GM10266 (cell line): ENCODE results near the gene ALAS2.

ENCODE experiments used
- DNase-seq: peaks from one replicate; pipeline ENCODE4 v3.0.0; 2012; ENCODE audit errors: extremely low spot score
- TF ChIP-seq, protein P1 (sequence below): IDR thresholded peaks from 2 replicates; pipeline ENCODE4 v1.5.1; 2012; ENCODE audit warnings: mild to moderate bottlenecking, low read depth; ENCODE audit not compliant: control insufficient read depth, insufficient read depth; ENCODE audit errors: missing control alignments

Gene ALAS2

GRCh38 chrX:55014897-55015299 is 15.9 kb downstream of the ALAS2 start:
- DNase-seq = no peak
- TF ChIP-seq, protein P1, sequence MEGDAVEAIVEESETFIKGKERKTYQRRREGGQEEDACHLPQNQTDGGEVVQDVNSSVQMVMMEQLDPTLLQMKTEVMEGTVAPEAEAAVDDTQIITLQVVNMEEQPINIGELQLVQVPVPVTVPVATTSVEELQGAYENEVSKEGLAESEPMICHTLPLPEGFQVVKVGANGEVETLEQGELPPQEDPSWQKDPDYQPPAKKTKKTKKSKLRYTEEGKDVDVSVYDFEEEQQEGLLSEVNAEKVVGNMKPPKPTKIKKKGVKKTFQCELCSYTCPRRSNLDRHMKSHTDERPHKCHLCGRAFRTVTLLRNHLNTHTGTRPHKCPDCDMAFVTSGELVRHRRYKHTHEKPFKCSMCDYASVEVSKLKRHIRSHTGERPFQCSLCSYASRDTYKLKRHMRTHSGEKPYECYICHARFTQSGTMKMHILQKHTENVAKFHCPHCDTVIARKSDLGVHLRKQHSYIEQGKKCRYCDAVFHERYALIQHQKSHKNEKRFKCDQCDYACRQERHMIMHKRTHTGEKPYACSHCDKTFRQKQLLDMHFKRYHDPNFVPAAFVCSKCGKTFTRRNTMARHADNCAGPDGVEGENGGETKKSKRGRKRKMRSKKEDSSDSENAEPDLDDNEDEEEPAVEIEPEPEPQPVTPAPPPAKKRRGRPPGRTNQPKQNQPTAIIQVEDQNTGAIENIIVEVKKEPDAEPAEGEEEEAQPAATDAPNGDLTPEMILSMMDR = no peak

GRCh38 chrX:55011294-55011693 is 19.5 kb downstream of the ALAS2 start:
- DNase-seq = no peak
- TF ChIP-seq, protein P1 = no peak

- peak; percentile 3 for DNase-seq
- TF ChIP-seq, protein P1 = no peak
Observed at GRCh38 chrX:55008571-55009358, 22.0 kb downstream of the ALAS2 start.

GRCh38 chrX:55007656-55008055 is 23.1 kb downstream of the ALAS2 start:
- TF ChIP-seq, protein P1 = no peak
- no peak for DNase-seq

DNA sequence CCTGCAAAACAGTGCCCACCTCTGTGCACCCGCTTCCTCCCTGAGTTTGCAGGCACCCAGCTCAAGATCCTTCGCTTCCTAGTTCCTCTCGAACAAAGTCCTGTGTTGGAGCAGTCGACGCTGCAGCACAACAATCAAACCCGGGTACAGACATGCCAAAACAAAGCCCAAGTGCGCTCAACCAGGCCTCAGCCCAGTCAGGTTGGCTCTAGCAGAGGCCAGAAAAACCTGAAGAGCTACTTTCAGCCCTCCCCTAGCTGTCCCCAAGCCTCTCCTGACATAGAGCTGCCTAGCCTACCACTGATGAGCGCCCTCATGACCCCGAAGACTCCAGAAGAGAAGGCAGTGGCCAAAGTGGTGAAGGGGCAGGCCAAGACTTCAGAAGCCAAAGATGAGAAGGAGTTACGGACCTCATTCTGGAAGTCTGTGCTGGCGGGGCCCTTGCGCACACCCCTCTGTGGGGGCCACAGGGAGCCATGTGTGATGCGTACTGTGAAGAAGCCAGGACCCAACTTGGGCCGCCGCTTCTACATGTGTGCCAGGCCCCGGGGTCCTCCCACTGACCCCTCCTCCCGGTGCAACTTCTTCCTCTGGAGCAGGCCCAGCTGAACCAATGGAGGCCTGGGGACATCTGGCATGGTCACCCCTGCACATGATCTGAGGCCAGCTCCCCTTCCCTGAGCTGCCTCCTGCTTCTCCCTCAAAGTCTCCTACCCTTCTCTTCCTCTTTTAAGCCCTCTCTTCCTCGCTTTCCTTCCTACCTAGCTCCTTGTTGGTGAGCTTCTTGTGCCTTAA is 23.8 kb downstream of the ALAS2 start:
- TF ChIP-seq, protein P1 = no peak

DNA sequence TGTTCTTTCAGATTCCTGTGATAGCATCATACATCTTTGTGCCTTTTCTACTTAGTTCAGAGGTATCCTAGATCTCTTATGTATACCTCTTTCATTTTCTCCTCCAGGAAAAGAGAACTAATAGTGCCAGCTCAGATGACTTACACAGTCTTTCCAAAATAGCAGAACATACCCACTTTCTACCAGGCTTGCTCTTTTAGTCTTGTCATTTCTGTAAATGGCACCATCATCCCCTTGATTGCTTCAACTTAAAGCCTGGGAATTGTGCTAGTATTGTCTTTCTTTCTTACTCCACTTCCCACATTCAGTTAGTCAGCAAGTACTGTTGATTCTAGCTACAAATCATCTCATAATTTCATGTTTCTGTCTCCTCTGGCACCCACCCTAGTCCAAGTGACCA is 25.5 kb downstream of the ALAS2 start:
- TF ChIP-seq, protein P1 = no peak
- no peak for DNase-seq

More for the DNA sequence above, 23.8 kb downstream of the ALAS2 start:
- DNase-seq = no peak

- TF ChIP-seq, protein P1 = no peak
- no peak for DNase-seq
Observed at GRCh38 chrX:55004231-55004630, 26.5 kb downstream of the ALAS2 start.
